GM12892 (cell line): ENCODE data around the gene BAX.

ENCODE experiments used
- POLR2A ChIP-seq: IDR thresholded peaks from 2 replicates; pipeline ENCODE4 v1.6.1; 2011; ENCODE audit warnings: low read depth, low read length, control low read depth
- POLR2AphosphoS5 ChIP-seq: IDR thresholded peaks from 2 replicates; pipeline ENCODE4 v1.6.1; 2011; ENCODE audit warnings: low read depth, low read length, control low read depth
- TAF1 ChIP-seq: IDR thresholded peaks from 2 replicates; pipeline ENCODE4 v1.6.1; 2011; ENCODE audit warnings: low read depth, mild to moderate bottlenecking, control low read depth, low read length, borderline replicate concordance

GRCh38 chr19:48999481-49000325 lies 45.0 kb downstream of the BAX start:
- TF ChIP-seq POLR2A (no peak), TAF1 (no peak), POLR2AphosphoS5 (no peak)
